GM21526 (cell line): ENCODE data around the gene SDK1.
A peak's percentile ranks its signal among the peaks of the same experiment; 100 is the strongest.

ENCODE experiments used
- ATAC-seq: cut with Tn5 transposase; IDR thresholded peaks from one replicate; pipeline ENCODE4 v1.9.1; 2021; ENCODE audit warnings: moderate library complexity; ENCODE audit not compliant: unreplicated experiment, low FRiP score

The SDK1 gene, protein sequence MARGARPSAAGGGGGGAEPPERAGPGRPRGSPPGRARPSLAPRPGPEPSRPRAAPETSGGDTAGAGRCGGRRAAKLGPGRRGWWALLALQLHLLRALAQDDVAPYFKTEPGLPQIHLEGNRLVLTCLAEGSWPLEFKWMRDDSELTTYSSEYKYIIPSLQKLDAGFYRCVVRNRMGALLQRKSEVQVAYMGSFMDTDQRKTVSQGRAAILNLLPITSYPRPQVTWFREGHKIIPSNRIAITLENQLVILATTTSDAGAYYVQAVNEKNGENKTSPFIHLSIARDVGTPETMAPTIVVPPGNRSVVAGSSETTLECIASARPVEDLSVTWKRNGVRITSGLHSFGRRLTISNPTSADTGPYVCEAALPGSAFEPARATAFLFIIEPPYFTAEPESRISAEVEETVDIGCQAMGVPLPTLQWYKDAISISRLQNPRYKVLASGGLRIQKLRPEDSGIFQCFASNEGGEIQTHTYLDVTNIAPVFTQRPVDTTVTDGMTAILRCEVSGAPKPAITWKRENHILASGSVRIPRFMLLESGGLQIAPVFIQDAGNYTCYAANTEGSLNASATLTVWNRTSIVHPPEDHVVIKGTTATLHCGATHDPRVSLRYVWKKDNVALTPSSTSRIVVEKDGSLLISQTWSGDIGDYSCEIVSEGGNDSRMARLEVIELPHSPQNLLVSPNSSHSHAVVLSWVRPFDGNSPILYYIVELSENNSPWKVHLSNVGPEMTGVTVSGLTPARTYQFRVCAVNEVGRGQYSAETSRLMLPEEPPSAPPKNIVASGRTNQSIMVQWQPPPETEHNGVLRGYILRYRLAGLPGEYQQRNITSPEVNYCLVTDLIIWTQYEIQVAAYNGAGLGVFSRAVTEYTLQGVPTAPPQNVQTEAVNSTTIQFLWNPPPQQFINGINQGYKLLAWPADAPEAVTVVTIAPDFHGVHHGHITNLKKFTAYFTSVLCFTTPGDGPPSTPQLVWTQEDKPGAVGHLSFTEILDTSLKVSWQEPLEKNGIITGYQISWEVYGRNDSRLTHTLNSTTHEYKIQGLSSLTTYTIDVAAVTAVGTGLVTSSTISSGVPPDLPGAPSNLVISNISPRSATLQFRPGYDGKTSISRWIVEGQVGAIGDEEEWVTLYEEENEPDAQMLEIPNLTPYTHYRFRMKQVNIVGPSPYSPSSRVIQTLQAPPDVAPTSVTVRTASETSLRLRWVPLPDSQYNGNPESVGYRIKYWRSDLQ (N-terminal part only)

DNA sequence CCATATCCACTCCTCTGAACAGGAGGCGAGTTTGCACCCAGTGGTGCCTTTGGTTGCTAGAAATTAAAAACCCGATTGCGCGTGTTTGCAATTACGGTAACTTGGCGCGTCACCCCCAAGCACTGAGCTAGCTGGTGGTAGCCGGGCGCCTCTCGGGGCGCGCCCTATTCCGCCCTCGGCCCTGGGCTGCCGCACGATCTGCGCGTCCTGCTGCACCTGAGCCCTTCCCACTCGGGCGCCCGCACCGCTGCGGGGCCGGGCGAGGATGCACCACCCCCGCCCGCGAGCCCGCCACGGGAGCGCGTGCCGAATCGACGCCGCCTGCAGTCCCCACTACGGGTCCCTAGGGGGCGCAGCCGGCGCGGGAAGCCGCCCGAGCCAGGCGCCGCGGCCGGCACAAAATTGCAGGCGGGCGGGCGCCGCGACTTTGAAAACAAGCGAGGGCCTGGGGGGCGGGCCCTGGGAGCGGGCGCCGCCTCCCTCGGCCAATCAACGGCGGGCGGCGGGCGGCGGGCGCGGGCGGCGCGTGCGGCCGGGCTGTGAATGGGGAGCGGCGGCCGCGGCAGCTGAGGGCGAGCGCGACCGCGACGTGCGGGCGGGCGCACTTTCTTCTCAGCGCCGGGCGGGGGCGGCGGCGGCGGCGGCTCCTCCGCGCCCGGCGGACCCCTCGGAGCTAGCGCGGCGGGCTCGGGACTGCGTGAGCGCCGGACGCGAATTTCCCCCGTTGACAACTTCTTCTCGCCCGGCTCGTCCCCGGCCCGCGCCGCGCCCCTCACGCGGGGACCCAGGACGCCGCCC lies at the start of gene SDK1:
TSS of gene SDK1 (plus strand) at position 602 of the 798 bp plus-strand sequence. CDS start 335 bp downstream, outside the sequence.
- ATAC-seq, result peak; percentile 97

DNA sequence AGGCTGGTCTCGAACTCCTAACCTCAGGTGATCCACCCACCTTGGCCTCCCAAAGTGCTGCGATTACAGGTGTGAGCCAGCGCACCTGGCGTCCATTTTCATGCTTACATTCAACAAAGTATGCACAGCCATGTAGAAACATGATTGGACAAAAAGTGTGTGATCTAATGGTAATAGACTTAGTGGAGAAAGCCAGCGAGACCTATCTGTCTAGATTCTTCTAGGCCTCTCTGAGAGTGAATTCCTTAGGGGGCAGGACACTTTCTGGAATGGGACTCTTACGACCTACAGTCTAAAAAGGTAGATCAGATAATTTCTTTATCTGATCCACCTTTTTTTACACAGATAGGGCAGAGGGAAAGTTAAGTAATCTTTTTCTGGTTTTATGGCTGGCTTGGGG lies 46.3 kb upstream of the SDK1 start:
- no peak for ATAC-seq

DNA sequence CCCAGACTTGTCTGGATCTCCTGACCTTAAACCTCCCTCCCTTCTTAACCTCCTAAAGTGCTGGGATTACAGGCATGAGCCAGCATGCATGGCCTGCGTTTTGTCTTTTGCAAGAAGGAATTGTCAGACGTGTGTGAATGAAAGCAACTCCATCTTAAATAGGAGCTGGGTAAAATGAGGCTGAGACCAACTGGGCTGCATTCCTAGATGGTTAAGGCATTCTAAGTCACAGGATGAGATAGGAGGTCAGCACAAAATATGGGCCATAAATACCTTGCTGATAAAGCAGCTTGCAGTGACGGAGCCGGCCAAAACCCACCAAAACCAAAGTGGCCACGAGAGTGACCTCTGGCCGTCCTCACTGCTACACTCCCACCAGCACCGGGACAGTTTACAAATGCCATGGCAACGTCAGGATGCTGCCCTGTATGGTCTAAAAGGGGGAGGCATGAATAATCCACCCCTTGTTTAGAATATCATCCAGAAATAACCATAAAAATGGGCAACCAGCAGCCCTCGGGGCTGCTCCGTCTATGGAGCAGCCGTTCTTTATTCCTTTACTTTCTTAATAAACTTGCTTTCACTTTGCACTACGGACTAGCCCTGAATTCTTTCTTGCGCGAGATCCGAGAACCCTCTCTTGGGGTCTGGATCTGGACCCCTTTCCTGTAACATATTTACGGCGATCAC lies 41.2 kb upstream of the SDK1 start:
- no peak for ATAC-seq

DNA sequence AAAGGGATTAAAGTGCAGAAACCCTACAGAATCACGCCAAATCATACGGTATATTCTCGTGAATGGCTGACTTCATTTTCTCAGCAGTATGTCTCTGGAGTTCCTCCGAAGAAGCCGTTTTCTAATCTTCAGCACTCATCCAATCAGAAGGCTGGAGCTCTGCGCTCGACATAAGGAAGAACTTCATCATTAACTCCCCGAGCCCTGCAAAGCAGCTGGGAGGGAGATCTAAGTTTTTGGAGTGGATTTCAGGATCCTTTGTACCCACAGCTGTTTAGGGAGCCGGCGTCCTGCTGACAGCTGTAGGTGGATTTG lies 40.7 kb upstream of the SDK1 start:
- no peak for ATAC-seq

DNA sequence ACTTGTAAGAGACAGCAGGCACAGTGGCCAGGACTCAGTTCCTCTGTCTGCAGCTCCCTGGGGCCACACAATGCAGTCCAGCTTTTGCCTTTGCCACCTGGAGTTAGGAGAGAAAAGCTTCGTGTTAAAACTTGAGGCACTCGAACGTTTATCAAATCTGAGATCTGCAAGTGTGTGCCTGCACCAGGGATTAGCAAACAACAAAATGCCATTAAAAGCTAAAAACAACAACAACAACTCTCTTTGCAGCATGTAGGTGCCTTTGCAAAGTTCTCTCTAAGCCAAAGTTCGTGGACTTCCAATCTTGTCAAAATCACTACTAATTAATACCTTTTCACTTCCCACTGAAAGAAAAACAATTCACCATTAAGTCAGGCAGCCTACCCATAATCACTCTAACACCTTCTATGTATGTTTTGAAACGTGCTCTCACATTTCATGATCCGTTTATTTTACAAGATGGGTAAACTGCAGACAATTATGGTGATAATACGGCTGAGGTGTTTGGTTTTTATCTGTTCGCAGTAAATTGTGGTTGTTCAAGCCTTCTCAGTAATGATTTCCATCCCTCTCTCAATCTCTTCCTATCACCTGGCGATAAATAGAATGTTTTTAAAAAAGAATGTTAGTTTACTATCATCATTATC lies 36.2 kb upstream of the SDK1 start:
- ATAC-seq, result no peak

DNA sequence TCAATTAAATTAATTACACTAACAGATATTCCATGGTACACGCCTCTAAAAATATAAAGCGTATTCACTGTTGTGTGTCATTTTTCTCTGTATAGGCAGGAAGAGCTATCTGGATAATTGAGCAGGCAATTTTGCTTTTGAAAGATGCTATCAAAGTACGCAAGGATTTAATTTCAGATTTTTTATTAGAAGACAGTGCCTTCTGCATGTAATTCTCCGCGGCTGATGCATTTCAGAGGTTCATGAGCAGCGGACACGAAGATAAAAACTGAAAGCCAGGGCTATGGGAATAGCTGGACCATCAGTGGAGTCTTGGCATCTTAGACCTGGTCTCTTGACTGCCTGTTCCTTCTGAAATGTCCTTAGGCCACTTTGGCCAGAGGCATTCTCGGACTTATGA lies 35.7 kb upstream of the SDK1 start:
- no peak for ATAC-seq

DNA sequence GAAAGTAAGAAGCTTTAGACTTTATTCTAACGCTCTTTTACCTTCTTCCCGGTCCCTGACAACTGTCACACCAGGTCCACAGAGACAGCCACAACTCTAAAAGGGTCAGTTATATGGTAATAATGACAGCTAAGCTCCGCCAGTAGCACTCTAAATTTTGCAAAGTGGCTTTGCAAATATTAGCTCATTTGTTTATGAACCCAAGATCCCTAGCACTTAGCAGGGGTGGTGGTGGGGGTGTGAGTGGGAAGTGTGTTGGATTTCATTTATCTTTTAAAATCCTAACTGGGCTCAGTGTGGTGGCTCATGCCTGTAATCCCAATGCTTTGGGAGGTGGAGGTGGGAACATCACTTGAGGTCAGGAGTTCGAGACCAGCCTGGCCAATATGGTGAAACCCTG lies 34.8 kb upstream of the SDK1 start:
- ATAC-seq, result no peak

DNA sequence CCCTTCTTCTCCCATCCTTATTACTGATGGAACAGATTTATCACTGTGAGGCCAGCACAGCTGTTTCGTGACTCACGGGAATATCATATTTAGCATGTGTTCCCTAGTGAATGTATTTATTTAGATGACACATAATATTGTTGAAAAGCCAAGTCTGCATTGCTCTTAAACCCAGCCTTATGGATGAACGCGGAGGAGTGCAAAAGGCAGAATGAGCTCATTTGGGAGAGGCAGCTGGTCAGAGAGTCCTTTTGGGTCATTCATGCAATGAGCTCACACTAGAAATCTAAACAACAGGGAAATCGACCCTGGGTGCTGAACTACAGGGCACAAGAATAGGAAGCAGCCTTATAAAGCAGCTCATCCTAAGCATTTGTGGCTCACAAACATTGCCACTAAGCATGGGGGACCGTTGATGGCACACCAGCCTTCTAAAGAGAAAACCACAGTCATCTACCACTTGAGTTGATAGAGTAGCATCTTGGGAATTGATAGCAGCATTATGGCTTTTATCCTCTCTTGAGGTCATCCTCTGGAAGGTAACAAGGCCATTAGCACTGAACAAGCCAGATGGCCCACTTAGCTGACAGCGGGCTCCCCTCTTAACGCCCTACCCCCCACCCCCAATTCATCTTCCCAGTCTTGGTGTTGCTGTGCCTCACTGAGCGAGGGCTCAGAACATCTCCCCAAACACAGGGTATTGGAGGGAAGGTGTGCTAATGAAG lies 32.9 kb upstream of the SDK1 start:
- ATAC-seq, result no peak

DNA sequence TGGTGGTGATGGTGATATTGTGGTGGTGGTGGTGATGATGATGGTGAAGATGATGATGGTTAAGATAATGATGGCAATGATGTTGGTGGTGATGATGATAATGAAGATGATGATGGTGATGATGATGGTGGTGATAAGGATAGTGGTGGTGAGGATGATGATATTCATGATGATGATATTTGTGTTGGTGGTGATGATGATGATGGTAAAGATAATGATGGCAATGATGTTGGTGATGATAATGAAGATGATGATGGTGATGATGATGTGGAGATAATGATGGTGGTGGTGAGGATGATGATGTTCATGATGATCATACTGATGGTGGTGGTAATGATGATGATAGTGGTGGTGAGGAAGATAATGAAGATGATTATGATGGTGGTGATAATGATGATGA lies 30.7 kb upstream of the SDK1 start:
- ATAC-seq, result no peak

DNA sequence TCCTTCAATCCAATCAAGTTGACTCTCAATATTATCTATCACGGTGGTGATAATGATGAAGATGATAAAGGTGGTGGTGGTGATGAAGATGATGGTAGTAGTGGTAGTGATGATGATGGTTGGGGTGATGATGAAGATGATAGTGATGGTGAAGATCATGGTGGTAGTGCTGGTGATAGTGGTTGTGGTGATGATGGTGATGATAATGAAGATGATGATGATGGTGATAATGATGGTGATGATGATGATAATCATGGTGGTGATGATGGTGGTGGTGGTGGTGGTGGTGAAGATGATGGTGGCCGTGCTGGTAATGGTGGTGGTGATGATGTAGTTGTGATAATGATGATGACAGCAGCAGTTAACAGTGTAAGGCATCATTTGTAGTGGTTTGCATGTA lies 29.8 kb upstream of the SDK1 start:
- ATAC-seq, result no peak

DNA sequence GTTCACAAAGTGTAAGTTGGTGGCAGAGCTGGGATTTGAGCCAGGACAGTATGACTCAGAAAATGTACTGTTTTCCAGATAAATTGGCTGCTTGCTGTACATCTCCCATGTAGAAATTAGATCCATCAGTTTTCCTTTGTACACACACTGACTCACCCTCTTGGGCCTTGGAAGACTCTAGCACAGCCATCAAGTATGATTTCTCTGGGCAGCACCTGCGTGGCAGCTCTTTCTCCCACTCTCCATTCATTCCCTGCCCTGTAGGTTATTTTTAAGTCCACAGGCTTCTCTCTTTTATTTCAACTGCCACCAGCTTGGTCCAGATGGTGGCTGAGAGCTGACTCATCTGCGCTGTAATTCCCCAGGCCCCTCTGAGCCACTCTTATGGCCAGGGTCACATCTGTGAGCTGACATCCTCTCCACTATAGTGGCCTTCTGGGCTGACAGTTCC lies 28.3 kb upstream of the SDK1 start:
- ATAC-seq, result no peak

DNA sequence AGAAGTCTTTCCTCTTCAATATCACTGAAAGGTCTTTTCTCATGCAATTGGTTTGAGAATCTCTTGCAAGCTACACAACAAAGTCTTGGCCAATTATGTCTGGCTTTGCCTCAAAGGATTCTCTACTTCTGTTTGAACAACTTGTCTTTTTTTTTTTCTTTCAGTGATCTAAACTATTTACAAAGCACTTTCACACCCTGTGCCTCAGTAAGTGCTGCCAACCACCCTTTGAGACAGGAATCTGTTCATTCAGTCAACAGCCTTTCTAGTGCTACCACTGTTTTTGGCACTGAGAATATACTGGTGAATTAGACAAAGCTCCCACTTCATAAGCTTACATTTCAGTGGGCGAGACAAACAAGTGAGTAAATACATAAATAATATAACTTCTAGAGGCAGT lies 26.9 kb upstream of the SDK1 start:
- ATAC-seq, result no peak

DNA sequence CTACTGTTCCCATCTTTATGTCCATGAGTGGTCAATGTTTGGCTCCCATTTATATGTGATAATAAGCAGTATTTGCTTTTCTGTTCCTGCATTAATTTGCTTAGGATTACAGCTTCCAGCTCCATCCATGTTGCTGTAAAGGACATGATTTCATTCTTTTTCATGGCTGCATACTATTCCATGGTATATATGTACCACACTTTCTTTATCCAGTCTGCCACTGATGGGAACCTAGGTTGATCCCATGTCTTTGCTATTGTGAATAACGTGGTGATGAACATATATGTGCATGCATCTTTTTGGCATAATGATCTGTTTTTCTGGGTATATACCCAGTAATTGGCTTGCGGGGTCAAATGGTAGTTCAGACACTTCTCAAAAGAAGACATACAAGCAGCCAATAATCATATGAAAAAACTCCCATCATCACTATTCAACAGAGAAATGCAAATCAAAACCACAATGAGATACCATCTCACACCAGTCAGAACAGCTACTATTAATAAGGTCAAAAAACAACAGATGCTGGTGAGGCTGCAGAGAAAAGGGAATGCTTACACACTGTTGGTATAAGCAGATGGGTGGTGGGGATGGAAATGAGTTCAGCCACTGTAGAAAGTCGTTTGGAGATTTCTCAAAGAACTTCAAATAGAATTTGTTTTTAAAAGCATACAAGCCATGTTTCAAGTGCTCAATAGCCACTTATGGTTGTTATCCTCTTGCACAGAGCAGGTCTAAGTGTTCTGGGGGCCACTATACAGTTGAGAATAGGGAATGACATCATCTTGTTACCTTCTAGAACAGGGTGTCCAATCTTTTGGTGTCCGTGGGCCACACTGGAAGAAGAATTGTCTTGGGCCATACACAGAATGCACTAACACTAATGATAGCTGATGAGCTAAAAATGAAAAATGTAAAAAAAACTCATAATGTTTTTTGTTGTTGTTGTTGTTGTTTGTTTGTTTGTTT lies 23.2 kb upstream of the SDK1 start:
- no peak for ATAC-seq

DNA sequence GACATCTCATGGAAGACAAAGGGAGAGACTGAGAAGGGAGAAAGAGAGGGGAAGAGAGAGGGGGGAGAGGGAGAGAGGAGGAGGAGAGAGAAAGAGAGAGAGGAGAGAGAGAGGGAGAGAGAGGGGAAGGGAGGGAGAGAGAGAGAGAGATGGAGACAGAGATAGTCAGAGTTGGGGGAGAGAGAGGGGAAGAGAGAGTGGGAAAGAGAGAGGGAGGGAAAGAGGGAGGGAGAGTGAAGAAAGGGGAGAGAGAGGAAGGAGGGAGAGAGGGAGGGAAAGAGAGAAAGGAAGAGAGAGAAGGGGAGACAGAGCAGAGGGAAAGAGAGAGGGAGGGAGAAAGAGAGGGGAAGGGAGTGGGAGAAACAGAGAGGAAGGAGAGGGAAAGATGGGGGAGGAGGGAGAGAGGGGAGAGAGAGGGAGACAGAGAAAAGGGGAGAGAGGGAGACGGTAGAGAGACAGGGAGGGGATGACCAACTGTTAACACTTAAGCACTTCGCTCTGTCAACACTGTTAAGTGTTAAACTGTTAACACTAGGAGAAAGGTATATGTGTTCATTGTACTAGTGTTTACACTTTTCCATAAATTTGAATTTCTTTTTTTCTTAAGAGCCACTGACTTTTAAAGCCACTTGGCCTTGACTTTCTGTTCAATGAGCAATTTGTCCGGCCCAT lies 21.8 kb upstream of the SDK1 start:
- no peak for ATAC-seq

DNA sequence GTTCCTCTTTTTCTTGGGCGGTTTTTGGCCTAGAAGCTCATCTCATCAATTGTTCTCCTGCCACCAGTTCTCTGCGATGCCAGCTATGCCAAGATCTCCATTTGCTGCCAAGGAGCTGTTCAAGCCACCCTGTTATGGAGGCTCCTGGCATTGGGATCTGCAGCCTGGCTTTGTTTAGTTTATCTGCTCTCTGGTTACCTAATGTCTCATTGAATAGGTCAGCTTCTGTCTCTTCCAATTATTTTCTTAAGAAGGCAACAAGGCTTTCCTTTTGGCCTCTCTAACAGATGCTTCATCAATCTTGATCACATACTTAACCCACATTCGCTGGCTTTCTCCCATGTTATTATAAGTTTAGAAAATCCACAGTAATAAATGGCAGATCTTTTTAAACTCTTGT lies 20.6 kb upstream of the SDK1 start:
- ATAC-seq, result no peak

DNA sequence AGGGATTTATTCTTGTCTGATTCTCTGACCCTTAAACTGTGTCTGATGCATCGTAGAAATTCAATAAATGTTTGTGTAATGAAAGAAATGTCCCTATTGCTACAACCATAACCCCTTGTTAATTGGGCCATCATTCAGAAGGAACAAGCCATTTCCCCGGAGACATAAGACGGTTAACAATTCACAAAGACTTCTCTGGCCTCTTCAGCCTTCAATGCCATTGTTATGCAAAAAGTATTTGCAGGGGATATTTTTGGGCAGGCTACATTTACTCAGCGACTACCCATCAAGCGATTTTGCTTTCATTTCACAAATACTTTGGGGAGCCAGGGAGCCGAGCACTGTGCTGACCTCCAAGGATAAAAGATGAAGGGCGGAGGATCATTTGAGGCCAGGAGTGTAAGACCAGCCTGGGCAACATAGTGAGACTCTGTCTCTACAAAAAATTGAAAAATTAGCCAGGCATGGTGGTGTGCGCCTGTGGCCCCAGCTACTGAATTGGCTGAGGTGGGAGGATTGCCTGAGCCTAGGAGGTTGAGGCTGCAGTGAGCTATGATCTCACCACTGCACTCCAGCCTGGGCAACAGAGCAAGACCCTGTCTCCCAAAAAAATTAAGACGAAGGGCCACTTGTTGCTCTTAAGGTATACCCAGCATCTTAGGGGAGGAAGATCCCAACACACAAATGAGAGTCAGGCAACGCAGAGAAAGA lies 20.0 kb upstream of the SDK1 start:
- ATAC-seq, result no peak
